HepG2 (cell line): Measurements from ENCODE around the gene CELF5.

ENCODE experiments used
- DPF2 ChIP-seq: sonication (generic); formaldehyde crosslinking; IDR thresholded peaks from 2 replicates; pipeline ENCODE4 v1.4.0; 2020; ENCODE audit warnings: mild to moderate bottlenecking, low read depth, missing genetic modification reagents, borderline replicate concordance
- KDM5A ChIP-seq: fragments of 200-600 bp; sonication (generic); IDR thresholded peaks from 2 replicates; pipeline ENCODE4 v1.7.0; 2018; ENCODE audit warnings: antibody characterized with exemption, mild to moderate bottlenecking, low read length, borderline replicate concordance
- MNT ChIP-seq: fragments of 450-650 bp; IDR thresholded peaks from 2 replicates; pipeline ENCODE4 v1.6.1; 2016
- MYC ChIP-seq: sonication (generic); formaldehyde crosslinking; IDR thresholded peaks from 2 replicates; pipeline ENCODE4 v1.9.0; 2021; ENCODE audit warnings: missing genetic modification reagents, borderline replicate concordance
- POLR2A ChIP-seq, 2 experiments: IDR thresholded peaks; 2 replicates each; pipeline ENCODE4 v1.6.1; 2011; ENCODE audit warnings: low read depth in 2 of 2, low read length in 2 of 2, mild to moderate bottlenecking in 1 of 2, moderate library complexity in 1 of 2; ENCODE audit not compliant: insufficient read depth in 1 of 2
- POLR2AphosphoS5 ChIP-seq: IDR thresholded peaks from 2 replicates; pipeline ENCODE4 v1.6.1; 2012; ENCODE audit warnings: low read depth, low read length
- ZNF280B ChIP-seq: sonication (generic); formaldehyde crosslinking; IDR thresholded peaks from 2 replicates; pipeline ENCODE4 v1.5.0; 2020; ENCODE audit warnings: missing genetic modification reagents, mild to moderate bottlenecking, borderline replicate concordance
- ZNF703 ChIP-seq: sonication (generic); formaldehyde crosslinking; IDR thresholded peaks from 2 replicates; pipeline ENCODE4 v1.5.1; 2020; ENCODE audit warnings: missing genetic modification reagents, mild to moderate bottlenecking, moderate library complexity, borderline replicate concordance
- TF ChIP-seq, protein P1 (sequence below): sonication (generic); formaldehyde crosslinking; IDR thresholded peaks from 2 replicates; pipeline ENCODE4 v1.4.0; 2020; ENCODE audit warnings: missing genetic modification reagents
- TF ChIP-seq, protein P2 (sequence below): sonication (generic); formaldehyde crosslinking; IDR thresholded peaks from 2 replicates; pipeline ENCODE4 v1.5.0; 2020; ENCODE audit warnings: mild to moderate bottlenecking, missing genetic modification reagents, moderate library complexity

DNA sequence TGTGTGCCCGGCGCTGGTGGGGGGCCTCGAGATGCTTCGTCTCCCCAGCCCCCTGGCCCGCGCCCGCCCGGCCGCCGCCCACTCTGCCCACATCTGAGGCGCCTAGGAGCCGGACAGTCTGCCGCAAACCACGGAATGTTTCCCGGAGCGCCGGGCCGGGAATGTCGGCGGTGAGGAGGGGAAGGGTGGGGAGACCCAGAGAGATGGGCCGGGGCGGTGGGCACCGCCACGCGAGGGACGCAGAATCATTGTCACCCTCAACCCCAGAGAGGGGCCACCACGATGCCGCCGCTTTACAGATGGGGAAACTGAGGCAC lies 95.9 kb downstream of the CELF5 start:
- no peak for TF ChIP-seq MYC (CRISPR knock-in tag)
- TF ChIP-seq DPF2: no peak
- no peak for TF ChIP-seq KDM5A
- TF ChIP-seq POLR2A (IDR thresholded peaks at IDR 0.05; ENCODE audit: insufficient read depth in 1 of 2, low read depth in 2 of 2, low read length in 2 of 2): no peak
- TF ChIP-seq POLR2AphosphoS5: no peak
- TF ChIP-seq, protein P1, sequence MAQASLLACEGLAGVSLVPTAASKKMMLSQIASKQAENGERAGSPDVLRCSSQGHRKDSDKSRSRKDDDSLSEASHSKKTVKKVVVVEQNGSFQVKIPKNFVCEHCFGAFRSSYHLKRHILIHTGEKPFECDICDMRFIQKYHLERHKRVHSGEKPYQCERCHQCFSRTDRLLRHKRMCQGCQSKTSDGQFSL (CRISPR knock-in tag): no peak
- no peak for TF ChIP-seq ZNF703
- no peak for TF ChIP-seq MNT
- TF ChIP-seq, protein P2, sequence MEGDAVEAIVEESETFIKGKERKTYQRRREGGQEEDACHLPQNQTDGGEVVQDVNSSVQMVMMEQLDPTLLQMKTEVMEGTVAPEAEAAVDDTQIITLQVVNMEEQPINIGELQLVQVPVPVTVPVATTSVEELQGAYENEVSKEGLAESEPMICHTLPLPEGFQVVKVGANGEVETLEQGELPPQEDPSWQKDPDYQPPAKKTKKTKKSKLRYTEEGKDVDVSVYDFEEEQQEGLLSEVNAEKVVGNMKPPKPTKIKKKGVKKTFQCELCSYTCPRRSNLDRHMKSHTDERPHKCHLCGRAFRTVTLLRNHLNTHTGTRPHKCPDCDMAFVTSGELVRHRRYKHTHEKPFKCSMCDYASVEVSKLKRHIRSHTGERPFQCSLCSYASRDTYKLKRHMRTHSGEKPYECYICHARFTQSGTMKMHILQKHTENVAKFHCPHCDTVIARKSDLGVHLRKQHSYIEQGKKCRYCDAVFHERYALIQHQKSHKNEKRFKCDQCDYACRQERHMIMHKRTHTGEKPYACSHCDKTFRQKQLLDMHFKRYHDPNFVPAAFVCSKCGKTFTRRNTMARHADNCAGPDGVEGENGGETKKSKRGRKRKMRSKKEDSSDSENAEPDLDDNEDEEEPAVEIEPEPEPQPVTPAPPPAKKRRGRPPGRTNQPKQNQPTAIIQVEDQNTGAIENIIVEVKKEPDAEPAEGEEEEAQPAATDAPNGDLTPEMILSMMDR (CRISPR knock-in tag): no peak
- no peak for TF ChIP-seq ZNF280B (CRISPR knock-in tag)
